HCT116 (cell line): ENCODE measurements around the gene PRPF19. TPM values are rescaled to one million over a fixed set of nuclear protein-coding genes. Genes with fewer than 3 reads are reported as not detected.

ENCODE experiments used
- ATAC-seq: fragments of 200-7000 bp; cut with Tn5 transposase; 2 replicates; pipeline ENCODE4 v1.9.1; 2020; ENCODE audit warnings: mild to moderate bottlenecking, moderate library complexity
- BruUV-seq: library from RNA; stranded (reverse); fragments of 400-500 nt; replicated peaks from 2 replicates; lab custom pipeline; 2021; lab: Mats Ljungman, UMichigan
- CTCF ChIA-PET: fragments of 300-600 bp; sonication (Branson Sonifier 250); formaldehyde crosslinking; loops from one replicate; lab custom pipeline; 2021; ENCODE audit warnings: antibody characterized with exemption; lab: Charles Lee
- POLR2A ChIA-PET: fragments of 300-600, 350-600 bp; sonication (Branson Sonifier 250); formaldehyde crosslinking; loops from one replicate; lab custom pipeline; 2021; ENCODE audit warnings: antibody characterized with exemption; lab: Charles Lee
- RAD21 ChIA-PET, 2 experiments: fragments of 300-600 bp; sonication (Branson Sonifier 250); formaldehyde crosslinking; loops; one replicate each; lab custom pipeline; 2023; ENCODE audit warnings: low total read pairs in 2 of 2; ENCODE audit not compliant: uncharacterized antibody in 2 of 2, unreplicated experiment in 2 of 2, low non-redundant PET in 1 of 2; lab: Charles Lee
- DNase-seq: peaks from one replicate; pipeline ENCODE4 v3.0.0-alpha.2; 2010; ENCODE audit warnings: low read depth, low spot score
- H2AFZ ChIP-seq: fragments of 200-600 bp; shearing (Covaris generic), sonication (generic); 2 replicates; pipeline ENCODE4 v1.6.1; 2017; ENCODE audit warnings: low read depth, mixed run types, mixed read lengths, antibody characterized with exemption, low read length; ENCODE audit not compliant: poor library complexity, severe bottlenecking
- H3K27ac ChIP-seq: 2 replicates; pipeline ENCODE4 v1.5.1; 2012; ENCODE audit warnings: low read depth, low read length
- H3K27me3 ChIP-seq: fragments of 200-600 bp; sonication (generic); 2 replicates; pipeline ENCODE4 v1.6.1; 2016; ENCODE audit warnings: mixed run types, low read length, mixed read lengths; ENCODE audit not compliant: insufficient read depth
- H3K36me3 ChIP-seq, 2 experiments: fragments of 200-500 bp in 1 of 2; fragments of 200-600 bp in 1 of 2; sonication (Bioruptor generic) in 1 of 2; sonication (generic) in 1 of 2; 2 replicates each; pipeline versions ENCODE4 v1.5.1 to v1.6.1; 2014 to 2016; ENCODE audit warnings: low read length in 2 of 2, inconsistent platforms in 1 of 2, mixed read lengths in 1 of 2, mixed run types in 1 of 2; ENCODE audit not compliant: insufficient read depth in 2 of 2, control insufficient read depth in 1 of 2
- H3K4me1 ChIP-seq, 2 experiments: fragments of 200-600 bp in 1 of 2; sonication (generic) in 1 of 2; 2 replicates each; pipeline versions ENCODE4 v1.5.1 to v1.6.1; 2012 to 2017; ENCODE audit warnings: low read length in 2 of 2, inconsistent platforms in 1 of 2, mild to moderate bottlenecking in 1 of 2, mixed read lengths in 1 of 2, mixed run types in 1 of 2, moderate library complexity in 1 of 2; ENCODE audit not compliant: insufficient read depth in 2 of 2, control insufficient read depth in 1 of 2
- H3K4me2 ChIP-seq: fragments of 200-600 bp; sonication (generic); 2 replicates; pipeline ENCODE4 v1.6.1; 2017; ENCODE audit warnings: mixed run types, low read length, mixed read lengths
- H3K4me3 ChIP-seq, 2 experiments: fragments of 200-600 bp in 1 of 2; sonication (generic) in 1 of 2; replicated peaks in 1 of 2; 2 replicates each; pipeline ENCODE4 v1.5.1; 2011 to 2016; ENCODE audit warnings: low read length in 2 of 2, control low read depth in 1 of 2, low read depth in 1 of 2, mild to moderate bottlenecking in 1 of 2, mixed read lengths in 1 of 2, mixed run types in 1 of 2
- H3K79me2 ChIP-seq: fragments of 200-600 bp; sonication (generic); 2 replicates; pipeline ENCODE4 v1.6.1; 2017; ENCODE audit warnings: mild to moderate bottlenecking, mixed run types, low read length, moderate library complexity, mixed read lengths; ENCODE audit not compliant: insufficient read depth
- H3K9ac ChIP-seq: fragments of 200-600 bp; sonication (generic); 2 replicates; pipeline ENCODE4 v1.6.1; 2016; ENCODE audit warnings: low read length, mixed read lengths
- H3K9me2 ChIP-seq: fragments of 200-600 bp; sonication (generic), shearing (Covaris generic); 2 replicates; pipeline ENCODE4 v1.6.1; 2017; ENCODE audit warnings: mixed run types, mild to moderate bottlenecking, moderate library complexity; ENCODE audit not compliant: insufficient read depth
- H3K9me3 ChIP-seq, 2 experiments: fragments of 200-500 bp in 1 of 2; fragments of 200-600 bp in 1 of 2; sonication (Bioruptor generic) in 1 of 2; sonication (generic) in 1 of 2; 2 replicates each; pipeline ENCODE4 v1.6.1; 2014 to 2017; ENCODE audit warnings: low read length in 2 of 2, mixed read lengths in 2 of 2, inconsistent platforms in 1 of 2, low read depth in 1 of 2, mild to moderate bottlenecking in 1 of 2, mixed run types in 1 of 2, moderate library complexity in 1 of 2; ENCODE audit not compliant: control insufficient read depth in 1 of 2, insufficient read depth in 1 of 2
- H4K20me1 ChIP-seq: fragments of 200-600 bp; sonication (generic), shearing (Covaris generic); 2 replicates; pipeline ENCODE4 v1.6.1; 2017; ENCODE audit warnings: mixed run types, mild to moderate bottlenecking, moderate library complexity; ENCODE audit not compliant: insufficient read depth
- CBX3 ChIP-seq: IDR thresholded peaks from 2 replicates; pipeline ENCODE4 v1.6.1; 2012; ENCODE audit warnings: low read depth
- CEBPB ChIP-seq: IDR thresholded peaks from 2 replicates; pipeline ENCODE4 v1.6.1; 2012; ENCODE audit warnings: low read depth
- ELF1 ChIP-seq: IDR thresholded peaks from 2 replicates; pipeline ENCODE4 v1.6.1; 2012; ENCODE audit warnings: low read depth, borderline replicate concordance
- EZH2 ChIP-seq: fragments of 200-600 bp; sonication (generic); IDR thresholded peaks from 2 replicates; pipeline ENCODE4 v1.6.1; 2017; ENCODE audit warnings: antibody characterized with exemption, mixed run types
- EZH2phosphoT487 ChIP-seq: fragments of 200-600 bp; IDR thresholded peaks from 2 replicates; pipeline ENCODE4 v1.6.1; 2018; ENCODE audit warnings: antibody characterized with exemption, borderline replicate concordance
- JUND ChIP-seq: IDR thresholded peaks from 2 replicates; pipeline ENCODE4 v1.6.1; 2012
- POLR2AphosphoS5 ChIP-seq: IDR thresholded peaks from 2 replicates; pipeline ENCODE4 v1.6.1; 2011; ENCODE audit warnings: mild to moderate bottlenecking, low read depth, low read length, moderate library complexity
- RAD21 ChIP-seq: IDR thresholded peaks from 2 replicates; pipeline ENCODE4 v1.6.1; 2012; ENCODE audit warnings: low read depth, mild to moderate bottlenecking
- SIN3A ChIP-seq: IDR thresholded peaks from 2 replicates; pipeline ENCODE4 v1.6.1; 2012; ENCODE audit warnings: low read depth
- SP1 ChIP-seq: IDR thresholded peaks from 2 replicates; pipeline ENCODE4 v1.6.1; 2012; ENCODE audit warnings: low read depth
- SRF ChIP-seq: IDR thresholded peaks from 2 replicates; pipeline ENCODE4 v1.6.1; 2012; ENCODE audit warnings: low read depth
- TCF7L2 ChIP-seq: IDR thresholded peaks from 2 replicates; pipeline ENCODE4 v1.7.0; 2011; ENCODE audit warnings: borderline replicate concordance, inconsistent platforms; ENCODE audit not compliant: insufficient read depth, insufficient read length; ENCODE audit errors: extremely low read depth
- YY1 ChIP-seq: IDR thresholded peaks from 2 replicates; pipeline ENCODE4 v1.6.1; 2011; ENCODE audit warnings: low read length, low read depth, moderate library complexity, mild to moderate bottlenecking; ENCODE audit not compliant: insufficient replicate concordance; ENCODE audit errors: extremely low read depth
- ZNF274 ChIP-seq: fragments of 200-500 bp; sonication (Bioruptor generic); IDR thresholded peaks from 2 replicates; pipeline ENCODE4 v1.6.1; 2014; ENCODE audit warnings: mild to moderate bottlenecking, low read depth, low read length, inconsistent platforms
- intact Hi-C: fragments of 100-400 bp; cut with micrococcal nuclease; formaldehyde crosslinking; loops from 2 replicates; pipeline ENCODE4 v1.10.0; 2022
- total RNA-seq: library from RNA; stranded (reverse); gene quantifications from one replicate; pipeline ENCODE4 v1.2.1, GENCODE V29; 2021; ENCODE audit not compliant: unreplicated experiment
- TF ChIP-seq, protein P1 (sequence below): IDR thresholded peaks from 2 replicates; pipeline ENCODE4 v1.6.1; 2012
- TF ChIP-seq, protein P2 (sequence below), 3 experiments: fragments of 200-600 bp in 1 of 3; sonication (generic) in 1 of 3; IDR thresholded peaks in 2 of 3; conservative IDR thresholded peaks in 1 of 3; 2 replicates each; pipeline ENCODE4 v1.5.1; 2012 to 2017; ENCODE audit warnings: low read depth in 2 of 3, low read length in 2 of 3, antibody characterized with exemption in 1 of 3, borderline replicate concordance in 1 of 3, control low read depth in 1 of 3, mild to moderate bottlenecking in 1 of 3, mixed read lengths in 1 of 3, mixed run types in 1 of 3, moderate library complexity in 1 of 3; ENCODE audit not compliant: insufficient read depth in 1 of 3
- TF ChIP-seq, protein P3 (sequence below): IDR thresholded peaks from 2 replicates; pipeline ENCODE4 v1.6.1; 2012; ENCODE audit warnings: low read depth

The PRPF19 gene
- total RNA-seq, 1 experiment from 2014 or later = 156 TPM

DNA sequence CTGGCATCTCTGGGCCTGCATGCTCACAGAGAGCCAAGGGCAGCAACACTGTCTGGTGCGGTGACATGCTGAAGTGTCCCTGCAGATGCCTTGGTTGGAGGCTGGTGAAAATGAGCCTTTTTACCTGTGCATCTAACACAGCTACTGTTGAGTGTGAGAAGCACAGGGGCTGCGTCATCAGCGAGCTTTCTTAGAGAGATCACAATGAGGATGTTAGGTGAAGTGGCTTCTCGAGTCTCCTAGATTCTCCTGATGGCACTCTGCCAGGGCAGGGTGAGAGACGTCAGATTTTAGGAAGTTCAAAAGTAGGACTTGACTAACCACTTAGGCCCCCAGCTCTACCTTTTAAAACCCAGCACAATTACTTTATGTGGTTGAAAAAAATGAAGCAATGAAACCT lies 49.2 kb upstream of the PRPF19 start:
- RAD21 ChIA-PET = no interaction called here
- Histone ChIP-seq H3K9me3 (no peaks in the 10 kb centered on the region), H3K4me3 (no peak overlapping the region), H3K36me3 (no peaks in the 10 kb centered on the region), H3K4me1 (no peaks in the 10 kb centered on the region), H4K20me1 (no peaks in the 10 kb centered on the region), H3K79me2 (no peaks in the 10 kb centered on the region), H3K9ac (no peak overlapping the region), H3K27me3 (no peaks in the 10 kb centered on the region), H3K4me2 (no peak overlapping the region), H2AFZ (no peak overlapping the region), H3K27ac (no peak overlapping the region), H3K9me2 (no peaks in the 10 kb centered on the region)
- intact Hi-C loops = no loop called here
- TF ChIP-seq POLR2AphosphoS5 (no peak), SRF (no peak), SP1 (no peak), EZH2phosphoT487 (no peak), RAD21 (no peak), SIN3A (no peak), JUND (no peak), ELF1 (no peak)
- TF ChIP-seq, protein P1, sequence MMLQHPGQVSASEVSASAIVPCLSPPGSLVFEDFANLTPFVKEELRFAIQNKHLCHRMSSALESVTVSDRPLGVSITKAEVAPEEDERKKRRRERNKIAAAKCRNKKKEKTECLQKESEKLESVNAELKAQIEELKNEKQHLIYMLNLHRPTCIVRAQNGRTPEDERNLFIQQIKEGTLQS = no peak
- TF ChIP-seq, protein P2, sequence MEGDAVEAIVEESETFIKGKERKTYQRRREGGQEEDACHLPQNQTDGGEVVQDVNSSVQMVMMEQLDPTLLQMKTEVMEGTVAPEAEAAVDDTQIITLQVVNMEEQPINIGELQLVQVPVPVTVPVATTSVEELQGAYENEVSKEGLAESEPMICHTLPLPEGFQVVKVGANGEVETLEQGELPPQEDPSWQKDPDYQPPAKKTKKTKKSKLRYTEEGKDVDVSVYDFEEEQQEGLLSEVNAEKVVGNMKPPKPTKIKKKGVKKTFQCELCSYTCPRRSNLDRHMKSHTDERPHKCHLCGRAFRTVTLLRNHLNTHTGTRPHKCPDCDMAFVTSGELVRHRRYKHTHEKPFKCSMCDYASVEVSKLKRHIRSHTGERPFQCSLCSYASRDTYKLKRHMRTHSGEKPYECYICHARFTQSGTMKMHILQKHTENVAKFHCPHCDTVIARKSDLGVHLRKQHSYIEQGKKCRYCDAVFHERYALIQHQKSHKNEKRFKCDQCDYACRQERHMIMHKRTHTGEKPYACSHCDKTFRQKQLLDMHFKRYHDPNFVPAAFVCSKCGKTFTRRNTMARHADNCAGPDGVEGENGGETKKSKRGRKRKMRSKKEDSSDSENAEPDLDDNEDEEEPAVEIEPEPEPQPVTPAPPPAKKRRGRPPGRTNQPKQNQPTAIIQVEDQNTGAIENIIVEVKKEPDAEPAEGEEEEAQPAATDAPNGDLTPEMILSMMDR (IDR thresholded peaks at IDR 0.05 in 2 of 3, conservative IDR thresholded peaks at IDR 0.05 in 1 of 3; ENCODE audit: borderline replicate concordance in 1 of 3, insufficient read depth in 1 of 3, low read depth in 2 of 3, low read length in 2 of 3) = no peak
- DNase-seq (no peak), ATAC-seq (no peak)
- CTCF ChIA-PET = no interaction called here
- POLR2A ChIA-PET = no interaction called here
- BruUV-seq = no TSS peak

DNA sequence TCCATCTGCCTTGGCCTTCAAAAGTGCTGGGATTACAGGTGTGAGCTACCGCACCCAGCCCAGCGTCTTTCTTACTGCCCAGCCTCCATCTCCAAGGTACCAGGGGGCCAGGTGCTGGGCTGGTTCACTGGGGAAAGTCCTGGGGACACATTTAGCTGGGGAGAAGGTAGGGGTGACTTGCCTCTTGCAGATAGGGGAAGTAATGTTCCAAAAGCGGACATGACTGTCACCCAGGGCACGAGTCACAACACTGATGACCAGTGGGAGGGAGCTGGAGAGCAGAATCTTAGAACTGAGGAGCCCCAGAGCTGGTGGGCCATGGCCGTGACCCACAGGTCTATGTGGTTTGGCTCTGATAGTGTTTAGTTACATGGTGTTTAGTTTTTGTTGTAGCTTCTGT lies 48.0 kb upstream of the PRPF19 start:
- H3K27me3 ChIP-seq = no peaks in the 10 kb centered on the region
- H3K4me1 ChIP-seq = no peaks in the 10 kb centered on the region
- no peak overlapping the region for H2AFZ ChIP-seq
- intact Hi-C loops = no loop called here
- RAD21 ChIA-PET = no interaction called here
- CTCF ChIA-PET = no interaction called here
- POLR2A ChIA-PET = no interaction called here
- no peaks in the 10 kb centered on the region for H3K36me3 ChIP-seq
- no peak overlapping the region for H3K27ac ChIP-seq
- no peaks in the 10 kb centered on the region for H3K9me3 ChIP-seq
- DNase-seq (no peak), ATAC-seq (no peak)
- no peak overlapping the region for H3K4me3 ChIP-seq
- no peaks in the 10 kb centered on the region for H4K20me1 ChIP-seq
- no peak overlapping the region for H3K9ac ChIP-seq
- BruUV-seq = no TSS peak
- no peaks in the 10 kb centered on the region for H3K79me2 ChIP-seq
- H3K4me2 ChIP-seq = no peak overlapping the region
- H3K9me2 ChIP-seq = no peaks in the 10 kb centered on the region
- no peak for TF ChIP-seq ZNF274
- TF ChIP-seq YY1 = no peak
- TF ChIP-seq, protein P3, sequence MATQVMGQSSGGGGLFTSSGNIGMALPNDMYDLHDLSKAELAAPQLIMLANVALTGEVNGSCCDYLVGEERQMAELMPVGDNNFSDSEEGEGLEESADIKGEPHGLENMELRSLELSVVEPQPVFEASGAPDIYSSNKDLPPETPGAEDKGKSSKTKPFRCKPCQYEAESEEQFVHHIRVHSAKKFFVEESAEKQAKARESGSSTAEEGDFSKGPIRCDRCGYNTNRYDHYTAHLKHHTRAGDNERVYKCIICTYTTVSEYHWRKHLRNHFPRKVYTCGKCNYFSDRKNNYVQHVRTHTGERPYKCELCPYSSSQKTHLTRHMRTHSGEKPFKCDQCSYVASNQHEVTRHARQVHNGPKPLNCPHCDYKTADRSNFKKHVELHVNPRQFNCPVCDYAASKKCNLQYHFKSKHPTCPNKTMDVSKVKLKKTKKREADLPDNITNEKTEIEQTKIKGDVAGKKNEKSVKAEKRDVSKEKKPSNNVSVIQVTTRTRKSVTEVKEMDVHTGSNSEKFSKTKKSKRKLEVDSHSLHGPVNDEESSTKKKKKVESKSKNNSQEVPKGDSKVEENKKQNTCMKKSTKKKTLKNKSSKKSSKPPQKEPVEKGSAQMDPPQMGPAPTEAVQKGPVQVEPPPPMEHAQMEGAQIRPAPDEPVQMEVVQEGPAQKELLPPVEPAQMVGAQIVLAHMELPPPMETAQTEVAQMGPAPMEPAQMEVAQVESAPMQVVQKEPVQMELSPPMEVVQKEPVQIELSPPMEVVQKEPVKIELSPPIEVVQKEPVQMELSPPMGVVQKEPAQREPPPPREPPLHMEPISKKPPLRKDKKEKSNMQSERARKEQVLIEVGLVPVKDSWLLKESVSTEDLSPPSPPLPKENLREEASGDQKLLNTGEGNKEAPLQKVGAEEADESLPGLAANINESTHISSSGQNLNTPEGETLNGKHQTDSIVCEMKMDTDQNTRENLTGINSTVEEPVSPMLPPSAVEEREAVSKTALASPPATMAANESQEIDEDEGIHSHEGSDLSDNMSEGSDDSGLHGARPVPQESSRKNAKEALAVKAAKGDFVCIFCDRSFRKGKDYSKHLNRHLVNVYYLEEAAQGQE = no peak
- no peak for TF ChIP-seq JUND
- TF ChIP-seq TCF7L2 = no peak
- TF ChIP-seq CBX3 = no peak
- TF ChIP-seq EZH2 = no peak
- TF ChIP-seq CEBPB = no peak
